COR-L47 (cell line): ENCODE measurements around the gene CCDC182.

Experiments used
- DNase-seq: peaks from one replicate; lab custom pipeline; 2025; lab: John Stamatoyannopoulos, UW

Gene CCDC182

GRCh38 chr17:57697891-57698711 lies 47.0 kb downstream of the CCDC182 start:
- no peak for DNase-seq

GRCh38 chr17:57697197-57697596 lies 47.9 kb downstream of the CCDC182 start:
- no peak for DNase-seq

GRCh38 chr17:57696050-57696449 lies 49.0 kb downstream of the CCDC182 start:
- DNase-seq = no peak
